HG03354 (cell line): Measurements from ENCODE around the gene TBC1D21.

Source experiments
- ATAC-seq: cut with Tn5 transposase; IDR thresholded peaks from one replicate; pipeline ENCODE4 v1.9.1; 2021; ENCODE audit warnings: mild to moderate bottlenecking; ENCODE audit not compliant: unreplicated experiment, poor library complexity, severe bottlenecking

Gene TBC1D21

GRCh38 chr15:73873456-73873855 lies at the start of gene TBC1D21:
TSS of gene TBC1D21 (plus strand) at chr15:73873564. CDS start at chr15:73873710, 146 bp downstream.
- no peak for ATAC-seq

GRCh38 chr15:73826711-73827251 lies 46.6 kb upstream of the TBC1D21 start:
- no peak for ATAC-seq

GRCh38 chr15:73829523-73829922 lies 43.8 kb upstream of the TBC1D21 start:
- ATAC-seq = no peak

GRCh38 chr15:73832657-73833056 lies 40.7 kb upstream of the TBC1D21 start:
- ATAC-seq = no peak

DNA sequence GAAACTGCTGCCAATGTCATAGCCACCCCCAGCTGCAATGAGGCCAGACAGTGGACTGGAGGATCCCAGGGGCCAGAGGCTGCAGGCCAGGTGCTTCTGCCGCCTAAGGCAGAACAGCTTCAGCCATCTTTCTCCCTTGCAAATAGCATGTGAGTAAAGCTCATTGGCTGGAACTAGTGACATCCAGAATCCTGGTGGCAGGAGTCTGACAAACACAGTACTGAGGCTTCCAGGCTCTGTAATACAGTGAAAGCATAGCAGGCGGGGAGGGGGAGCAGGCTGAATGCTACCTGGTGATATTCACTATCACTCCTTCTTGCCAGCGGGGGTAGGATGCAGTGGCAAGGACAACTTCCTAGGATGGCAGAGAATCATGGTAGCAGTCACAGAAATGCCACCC lies 36.5 kb upstream of the TBC1D21 start:
- ATAC-seq = no peak

DNA sequence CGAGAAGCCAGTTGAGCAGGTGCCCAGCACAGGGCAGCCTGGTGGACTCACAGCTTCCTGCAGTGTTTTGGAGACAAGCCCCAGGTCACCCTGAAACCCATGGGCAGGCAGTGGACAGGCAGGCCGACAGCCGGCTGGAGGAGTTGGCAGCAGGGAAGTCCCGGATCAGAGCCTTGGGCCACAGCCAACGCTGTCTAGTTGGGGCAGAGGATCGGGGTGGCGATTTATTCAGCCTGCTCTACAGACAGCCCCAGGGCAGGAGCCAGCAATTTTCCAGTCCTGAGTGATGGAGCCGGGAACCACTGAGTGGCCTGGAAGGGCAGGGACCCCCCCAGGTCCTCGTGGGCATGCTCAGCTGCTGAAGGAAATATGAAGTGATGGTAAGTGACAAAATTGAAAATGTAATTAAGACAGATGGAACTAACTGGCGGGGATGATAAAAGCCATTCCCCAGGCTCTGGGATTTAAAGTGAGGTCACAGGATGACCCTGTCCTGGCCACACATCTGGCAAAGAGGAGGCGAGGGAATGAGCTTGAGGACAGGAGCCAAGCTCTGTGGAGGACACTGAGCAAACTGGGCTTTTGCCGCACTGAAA lies 34.4 kb upstream of the TBC1D21 start:
- no peak for ATAC-seq

GRCh38 chr15:73839699-73840377 lies 33.5 kb upstream of the TBC1D21 start:
- ATAC-seq = no peak

- ATAC-seq = no peak
Observed at GRCh38 chr15:73840771-73841170, 32.6 kb upstream of the TBC1D21 start.

GRCh38 chr15:73841756-73842725 lies 31.3 kb upstream of the TBC1D21 start:
- ATAC-seq = no peak

GRCh38 chr15:73843787-73844186 lies 29.6 kb upstream of the TBC1D21 start:
- no peak for ATAC-seq

DNA sequence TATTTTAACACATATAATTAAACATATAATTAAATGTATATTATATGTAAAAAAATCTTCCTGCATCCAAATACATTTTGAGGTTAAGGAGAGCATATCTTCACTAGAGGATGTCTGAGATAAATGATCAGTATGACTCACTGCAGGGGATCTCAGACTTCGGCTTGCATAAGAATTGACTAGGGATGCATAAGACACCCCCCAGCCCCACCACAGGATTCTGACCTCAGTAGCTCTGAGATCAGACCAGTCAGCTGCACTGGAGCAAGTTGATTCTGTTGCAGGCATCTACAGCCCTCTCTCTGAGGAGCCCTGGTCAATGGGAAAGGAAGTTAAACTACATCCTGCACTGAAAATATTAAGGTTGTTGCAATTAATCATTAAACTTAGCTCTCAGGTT lies 29.0 kb upstream of the TBC1D21 start:
- no peak for ATAC-seq

DNA sequence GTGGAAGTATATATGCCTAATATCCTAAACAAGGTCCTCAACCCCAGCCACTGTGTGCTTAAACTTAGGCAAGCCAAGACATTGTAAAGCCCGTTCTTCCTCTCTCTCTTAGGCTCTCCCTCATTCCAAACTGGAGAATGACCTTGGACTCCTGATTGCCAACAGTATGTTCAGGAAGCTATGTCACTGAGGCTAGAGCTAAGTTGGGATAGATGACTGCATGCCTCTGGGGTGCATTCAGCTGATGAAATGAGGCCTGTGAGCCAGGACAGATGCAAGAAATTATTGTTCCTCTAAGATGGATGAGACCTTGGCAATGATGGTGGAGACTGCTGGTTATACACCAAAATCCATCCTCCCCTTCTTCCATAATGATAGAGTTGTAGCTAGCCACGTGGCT lies 27.9 kb upstream of the TBC1D21 start:
- no peak for ATAC-seq

DNA sequence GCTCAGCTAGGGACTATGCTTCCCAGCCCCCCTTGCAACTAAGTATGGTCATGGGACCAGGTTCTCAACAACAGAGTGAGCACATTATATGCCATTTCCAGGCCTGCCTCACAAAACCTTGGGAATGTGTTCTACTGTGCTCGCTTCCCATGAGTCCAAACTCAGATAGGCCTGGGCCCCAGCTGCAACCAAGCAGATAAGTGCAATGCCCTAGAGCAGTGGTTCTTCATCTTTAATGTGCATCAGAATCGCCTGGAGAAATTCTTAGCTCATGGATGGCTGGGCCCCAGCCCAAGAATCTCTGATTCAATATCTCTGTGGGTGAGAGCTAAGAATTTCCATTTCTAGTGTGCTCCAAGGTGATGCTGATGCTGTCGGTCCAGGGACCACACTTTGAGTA lies 27.5 kb upstream of the TBC1D21 start:
- ATAC-seq = no peak

DNA sequence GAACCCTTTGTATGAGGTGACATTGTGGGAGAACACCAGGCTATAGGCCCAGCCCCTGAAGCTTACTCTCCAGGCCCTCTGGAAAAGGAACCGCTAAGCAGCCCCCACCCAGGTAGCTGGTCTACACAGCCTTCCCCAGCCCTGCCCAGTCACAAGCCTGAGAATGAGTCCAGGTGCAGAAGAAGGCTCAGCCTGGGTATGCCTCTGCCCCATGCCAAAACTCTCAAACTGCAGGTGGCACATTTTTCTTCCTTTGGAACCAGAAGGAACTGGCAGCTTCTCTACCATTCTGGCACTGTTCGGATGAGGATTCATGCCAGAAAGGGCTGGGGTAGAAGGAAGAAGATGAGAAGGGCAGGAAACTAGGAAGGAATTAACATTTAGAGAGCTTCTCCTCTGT lies 23.7 kb upstream of the TBC1D21 start:
- no peak for ATAC-seq

GRCh38 chr15:73850228-73850627 lies 23.1 kb upstream of the TBC1D21 start:
- no peak for ATAC-seq

DNA sequence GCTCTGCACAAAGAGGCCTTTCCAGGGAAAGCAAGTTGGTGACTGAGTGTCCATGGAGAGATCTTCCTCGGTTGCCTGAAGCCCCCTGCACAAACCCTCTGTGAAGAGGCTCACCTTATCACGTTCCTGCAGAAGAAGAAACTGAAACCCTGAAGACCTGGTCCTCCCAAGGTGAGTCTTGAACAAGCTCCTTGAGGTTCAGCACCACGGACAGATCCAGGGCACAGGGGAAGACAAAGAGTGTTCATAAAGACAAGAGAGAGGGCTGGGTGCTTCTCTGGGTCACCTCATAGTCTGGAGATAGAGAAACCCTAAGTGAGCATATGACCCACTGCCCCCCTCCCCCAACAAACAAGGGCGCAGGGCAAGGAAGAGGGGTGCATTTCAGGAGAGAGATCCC lies 21.7 kb upstream of the TBC1D21 start:
- ATAC-seq = no peak

GRCh38 chr15:73852507-73852906 lies 20.9 kb upstream of the TBC1D21 start:
- ATAC-seq = no peak

GRCh38 chr15:73854265-73854664 lies 19.1 kb upstream of the TBC1D21 start:
- no peak for ATAC-seq

DNA sequence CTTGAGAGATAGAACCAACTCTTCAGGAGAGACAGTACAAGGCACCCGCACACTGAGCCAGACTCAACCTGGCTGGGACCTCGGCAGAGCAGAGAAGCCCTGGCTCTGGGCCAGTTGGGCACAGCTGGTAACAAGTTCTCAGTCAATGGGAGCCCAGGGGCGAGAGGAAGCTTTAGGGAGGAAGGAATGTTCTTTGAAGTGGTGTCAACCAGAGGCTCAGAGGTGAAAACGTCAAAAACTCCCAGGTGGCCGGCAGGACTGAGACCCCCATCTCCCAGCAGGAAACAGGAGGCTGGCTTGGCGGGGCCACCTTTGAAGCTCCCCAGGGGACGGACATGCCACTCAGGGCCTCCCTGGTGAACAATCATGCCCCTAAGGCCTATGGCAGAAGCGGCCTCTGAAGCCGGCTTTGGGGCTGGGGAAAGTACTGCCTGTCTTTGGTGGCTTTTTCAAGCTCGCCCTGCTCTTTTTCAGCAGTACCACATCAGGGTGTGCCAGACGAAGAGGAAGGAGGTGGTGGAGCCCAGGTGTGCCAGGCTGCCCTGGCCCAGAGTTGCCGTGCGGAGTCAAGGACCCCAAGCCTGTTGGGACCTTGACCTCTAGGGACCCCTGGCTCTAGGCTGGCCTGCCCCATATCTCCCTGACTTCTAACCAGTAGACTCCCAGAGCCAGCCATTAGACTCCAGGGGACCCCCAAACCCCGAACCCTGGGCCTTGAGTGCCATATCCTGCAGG lies 16.7 kb upstream of the TBC1D21 start:
- no peak for ATAC-seq
